Right lobe of liver (tissue), 6 donors: ENCODE data around the gene EMC10. TPM values are rescaled to one million over a fixed set of nuclear protein-coding genes. Genes with fewer than 3 reads are reported as not detected.

Source experiments
- ATAC-seq, 4 donors: fragments of 200-7000 bp; cut with Tn5 transposase; one replicate each; pipeline ENCODE4 v1.9.1; 2020; ENCODE audit warnings: mild to moderate bottlenecking in 4 of 4, moderate library complexity in 4 of 4
- DNase-seq, 3 donors: peaks; one replicate each; pipeline ENCODE4 v3.0.0-alpha.2; 2020
- H3K27ac ChIP-seq, 3 donors: fragments of 200-600 bp; one replicate each; pipeline ENCODE4 v1.8.0; 2022
- H3K27me3 ChIP-seq, 2 donors: fragments of 200-600 bp; one replicate each; pipeline ENCODE4 v1.8.0; 2022
- H3K36me3 ChIP-seq, 4 donors: fragments of 200-600 bp; sonication (generic) in 1 of 4; one replicate each; pipeline versions ENCODE4 v1.5.1 to v1.8.0; 2017 to 2022; ENCODE audit warnings: control low read depth in 1 of 4
- H3K4me1 ChIP-seq, 4 donors: fragments of 200-600 bp; sonication (generic) in 1 of 4; one replicate each; pipeline versions ENCODE4 v1.5.1 to v1.8.0; 2017 to 2022; ENCODE audit warnings: control low read depth in 1 of 4
- H3K4me3 ChIP-seq, 3 donors: fragments of 200-600 bp; one replicate each; pipeline ENCODE4 v1.8.0; 2022
- H3K9me3 ChIP-seq, 4 donors: fragments of 200-600 bp; sonication (generic) in 1 of 4; one replicate each; pipeline versions ENCODE4 v1.5.1 to v1.8.0; 2017 to 2022; ENCODE audit warnings: control low read depth in 1 of 4
- POLR2A ChIP-seq: fragments of 450-650 bp; IDR thresholded peaks from one replicate; pipeline ENCODE4 v1.6.1; 2017; ENCODE audit warnings: antibody characterized with exemption, mild to moderate bottlenecking
- WGBS: methylation state at CpG from one replicate; pipeline ENCODE4 v1.1.6; 2018; ENCODE audit warnings: low coverage, low lambda C conversion rate; ENCODE audit not compliant: insufficient coverage; ENCODE audit errors: missing lambda C conversion rate; 5-methylcytosine and 5-hydroxymethylcytosine counted together
- intact Hi-C, 2 donors: fragments of 100-400 bp; cut with DNase I; formaldehyde crosslinking; loops; one replicate each; pipeline versions ENCODE4 v1.11.2 to v1.14.1; 2022
- total RNA-seq, 6 experiments: library from RNA; depleted of rRNA in 2 of 6; stranded (reverse); fragments of >200 nt in 2 of 6; fragmentation: NEBNext Ultra II Directional in 3 of 6; extraction: Animal tissue kit (Norgen Biotek cat#: 25700) in 3 of 6; gene quantifications; one replicate each; pipeline versions ENCODE4 v1.1.0 to v1.2.4, GENCODE V29; 2016 to 2023
- TF ChIP-seq, protein P1 (sequence below), 4 donors: fragments of 200-600 bp in 3 of 4; fragments of 450-650 bp in 1 of 4; IDR thresholded peaks; one replicate each; pipeline versions ENCODE4 v1.5.1 to v1.8.0; 2016 to 2022; ENCODE audit warnings: antibody characterized with exemption in 4 of 4, mild to moderate bottlenecking in 2 of 4
- donor health status: DM: no; HTN: yes; CAD: no.
- donor health status: DM: no; HTN: no; CAD: no.
- donor health status: DM: no; HTN: no; CAD: no.
- donor health status: DM: no; HTN: yes; CAD: no.
- donor health status: DM: no; HTN: yes; CAD: no.

EMC10 gene
- total RNA-seq, 6 experiments from 2014 or later = 48.6 to 82.8 (median 74.2) TPM

DNA sequence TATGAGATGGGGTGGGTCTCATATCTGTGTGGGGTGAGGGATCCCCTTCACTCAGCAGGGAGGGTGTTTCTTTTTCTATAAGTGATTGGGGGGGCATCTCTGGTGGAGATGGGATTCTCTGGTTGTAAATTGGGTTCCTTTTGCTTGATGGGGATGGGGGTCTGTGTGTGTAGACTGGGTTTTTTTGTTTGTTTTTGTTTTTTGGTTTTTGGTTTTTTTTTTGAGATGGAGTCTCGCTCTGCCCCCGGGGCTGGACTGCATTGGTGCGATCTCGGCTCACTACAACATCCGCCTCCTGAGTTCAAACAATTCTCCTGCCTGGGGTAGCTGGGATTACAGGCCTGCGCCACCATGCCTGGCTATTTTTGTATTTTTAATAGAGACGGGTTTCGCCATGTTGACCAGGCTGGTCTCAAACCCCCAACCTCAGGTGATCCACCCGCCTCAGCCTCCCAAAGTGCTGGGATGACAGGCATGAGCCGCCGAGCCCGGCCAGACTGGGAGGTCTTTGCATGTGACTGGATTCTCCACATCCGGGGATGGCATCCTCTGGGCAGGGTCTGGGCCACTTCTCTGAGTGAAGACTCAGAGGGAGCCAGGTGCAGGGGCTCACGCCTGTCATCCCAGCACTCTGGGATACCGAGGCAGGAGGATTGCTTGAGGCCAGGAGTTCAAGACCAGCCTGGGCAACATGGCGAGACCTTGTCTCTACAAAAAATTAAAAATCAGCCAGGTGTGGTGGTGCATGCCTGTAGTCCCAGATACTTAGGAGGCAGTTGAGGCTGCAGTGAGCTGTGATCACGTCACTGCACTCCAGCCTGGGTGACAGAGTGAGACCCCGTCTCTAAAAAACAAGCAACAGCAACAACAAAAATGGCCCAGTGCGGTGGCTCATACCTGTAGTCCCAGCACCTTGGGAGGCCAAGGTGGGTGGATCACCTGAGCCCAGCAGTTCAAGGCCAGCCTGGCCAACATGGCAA lies 42.8 kb upstream of the EMC10 start:
- intact Hi-C loops = no loop called here
- no peaks in the 10 kb centered on the region for H3K36me3 ChIP-seq
- H3K4me3 ChIP-seq = no peak overlapping the region
- WGBS = 76% methylated on average over 12 of the region's 19 CpGs
- H3K4me1 ChIP-seq = peaks cover 0 to 11% (median 2%) of the 10 kb centered on the region in 4 donors
- no peak overlapping the region for H3K27ac ChIP-seq
- H3K9me3 ChIP-seq = no peaks in the 10 kb centered on the region
- TF ChIP-seq, protein P1, sequence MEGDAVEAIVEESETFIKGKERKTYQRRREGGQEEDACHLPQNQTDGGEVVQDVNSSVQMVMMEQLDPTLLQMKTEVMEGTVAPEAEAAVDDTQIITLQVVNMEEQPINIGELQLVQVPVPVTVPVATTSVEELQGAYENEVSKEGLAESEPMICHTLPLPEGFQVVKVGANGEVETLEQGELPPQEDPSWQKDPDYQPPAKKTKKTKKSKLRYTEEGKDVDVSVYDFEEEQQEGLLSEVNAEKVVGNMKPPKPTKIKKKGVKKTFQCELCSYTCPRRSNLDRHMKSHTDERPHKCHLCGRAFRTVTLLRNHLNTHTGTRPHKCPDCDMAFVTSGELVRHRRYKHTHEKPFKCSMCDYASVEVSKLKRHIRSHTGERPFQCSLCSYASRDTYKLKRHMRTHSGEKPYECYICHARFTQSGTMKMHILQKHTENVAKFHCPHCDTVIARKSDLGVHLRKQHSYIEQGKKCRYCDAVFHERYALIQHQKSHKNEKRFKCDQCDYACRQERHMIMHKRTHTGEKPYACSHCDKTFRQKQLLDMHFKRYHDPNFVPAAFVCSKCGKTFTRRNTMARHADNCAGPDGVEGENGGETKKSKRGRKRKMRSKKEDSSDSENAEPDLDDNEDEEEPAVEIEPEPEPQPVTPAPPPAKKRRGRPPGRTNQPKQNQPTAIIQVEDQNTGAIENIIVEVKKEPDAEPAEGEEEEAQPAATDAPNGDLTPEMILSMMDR (IDR thresholded peaks at IDR 0.05) = no peak
- TF ChIP-seq POLR2A = no peak
- DNase-seq (no peak), ATAC-seq (no peak)
- no peaks in the 10 kb centered on the region for H3K27me3 ChIP-seq

DNA sequence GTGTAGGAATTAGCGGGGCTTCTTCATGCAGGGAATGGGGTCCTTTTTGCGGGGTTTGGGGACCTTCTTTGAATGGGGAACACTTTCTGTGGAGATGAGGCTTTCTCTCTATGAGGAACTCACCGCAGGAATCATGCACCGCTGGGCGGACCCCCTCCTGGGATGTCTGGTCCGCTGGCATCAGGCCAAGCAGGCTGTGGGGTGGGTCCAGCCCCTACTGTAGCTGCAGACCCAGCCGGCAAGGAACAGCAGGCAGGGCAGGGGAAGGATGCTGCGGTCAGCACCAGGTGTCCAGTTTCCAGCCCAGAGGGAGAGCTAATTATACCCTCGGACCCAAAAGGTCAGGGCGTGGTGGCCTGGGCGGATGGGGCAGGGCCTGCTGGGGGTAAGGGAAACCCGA lies 41.8 kb upstream of the EMC10 start:
- ATAC-seq (no peak), DNase-seq (no peak)
- WGBS = 34% methylated on average over 3 of the region's 12 CpGs
- H3K36me3 ChIP-seq = no peaks in the 10 kb centered on the region
- no peak overlapping the region for H3K4me3 ChIP-seq
- H3K27ac ChIP-seq = no peak overlapping the region
- H3K4me1 ChIP-seq = peaks cover 0 to 11% (median 2%) of the 10 kb centered on the region in 4 donors
- TF ChIP-seq POLR2A = no peak
- TF ChIP-seq, protein P1 (IDR thresholded peaks at IDR 0.05) = no peak
- H3K9me3 ChIP-seq = no peaks in the 10 kb centered on the region
- intact Hi-C loops = no loop called here
- H3K27me3 ChIP-seq = no peaks in the 10 kb centered on the region

DNA sequence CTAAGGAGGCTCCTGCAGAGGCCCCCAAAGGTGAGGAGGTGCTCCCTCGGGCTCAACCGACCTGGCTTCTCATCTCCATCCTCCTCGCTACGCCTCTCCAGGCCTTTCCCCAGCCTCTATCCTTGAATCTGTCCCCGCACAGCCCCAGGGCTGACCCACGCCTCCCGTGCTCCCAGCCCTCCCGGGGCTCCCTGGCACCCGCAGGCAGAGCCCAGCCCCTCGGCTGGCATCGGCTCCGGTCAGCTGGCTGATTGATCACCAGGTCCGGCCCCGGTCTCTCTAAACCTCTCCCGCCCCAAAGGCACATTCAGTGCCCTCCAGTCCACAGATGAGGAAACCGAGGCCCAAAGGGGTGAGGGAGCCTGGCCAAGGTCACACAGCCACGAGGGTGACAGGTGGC lies 41.1 kb upstream of the EMC10 start:
- TF ChIP-seq, protein P1 (IDR thresholded peaks at IDR 0.05) = no peak
- TF ChIP-seq POLR2A = no peak
- Histone ChIP-seq H3K27me3 (no peaks in the 10 kb centered on the region), H3K4me1 (peaks cover 0 to 11% (median 2%) of the 10 kb centered on the region in 4 donors), H3K36me3 (no peaks in the 10 kb centered on the region), H3K27ac (no peak overlapping the region), H3K4me3 (no peak overlapping the region), H3K9me3 (no peaks in the 10 kb centered on the region)
- 80% methylated on average over 6 of the region's 17 CpGs for WGBS
- intact Hi-C loops = no loop called here
- no peak for DNase-seq
- ATAC-seq = no peak

DNA sequence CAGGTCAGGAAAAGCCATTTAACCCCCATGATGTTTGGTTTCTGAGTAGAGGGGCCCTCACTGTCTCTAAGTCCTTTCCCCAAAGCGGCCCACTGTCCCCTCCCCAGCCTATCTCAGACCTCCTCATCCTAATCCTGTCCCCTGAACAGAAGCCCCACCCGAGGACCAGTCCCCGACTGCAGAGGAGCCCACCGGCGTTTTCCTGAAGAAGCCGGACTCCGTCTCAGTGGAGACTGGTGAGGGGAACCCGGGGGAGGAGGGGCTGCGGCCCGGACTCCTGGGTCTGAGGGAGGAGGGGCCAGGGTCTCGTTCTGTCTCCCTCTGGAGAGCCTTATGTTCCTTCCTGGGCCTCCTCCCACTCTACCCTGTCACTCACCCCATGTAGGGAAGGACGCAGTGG lies 40.7 kb upstream of the EMC10 start:
- TF ChIP-seq, protein P1 (IDR thresholded peaks at IDR 0.05) = no peak
- no peak for TF ChIP-seq POLR2A
- WGBS = 68% methylated on average over 4 of the region's 12 CpGs
- DNase-seq (no peak), ATAC-seq (no peak)
- Histone ChIP-seq H3K27me3 (no peaks in the 10 kb centered on the region), H3K4me3 (no peak overlapping the region), H3K9me3 (no peaks in the 10 kb centered on the region), H3K36me3 (no peaks in the 10 kb centered on the region), H3K4me1 (peaks cover 0 to 11% (median 2%) of the 10 kb centered on the region in 4 donors), H3K27ac (no peak overlapping the region)
- intact Hi-C loops = no loop called here
